ENCODE data around the gene RAB11FIP4. TPM values are rescaled to one million over a fixed set of nuclear protein-coding genes. Genes with fewer than 3 reads are reported as not detected.

Gene RAB11FIP4
- total RNA-seq, 4 donors from 2014 or later, result 9.9 to 23.6 (median 16.1) TPM

GRCh38 chr17:31521632-31522283, 130.3 kb downstream of the RAB11FIP4 start:
- no peak for DNase-seq
- 94 to 95% methylated on average over 7 to 9 of the region's 13 CpGs for WGBS, 2 donors
- TF ChIP-seq, protein P1, sequence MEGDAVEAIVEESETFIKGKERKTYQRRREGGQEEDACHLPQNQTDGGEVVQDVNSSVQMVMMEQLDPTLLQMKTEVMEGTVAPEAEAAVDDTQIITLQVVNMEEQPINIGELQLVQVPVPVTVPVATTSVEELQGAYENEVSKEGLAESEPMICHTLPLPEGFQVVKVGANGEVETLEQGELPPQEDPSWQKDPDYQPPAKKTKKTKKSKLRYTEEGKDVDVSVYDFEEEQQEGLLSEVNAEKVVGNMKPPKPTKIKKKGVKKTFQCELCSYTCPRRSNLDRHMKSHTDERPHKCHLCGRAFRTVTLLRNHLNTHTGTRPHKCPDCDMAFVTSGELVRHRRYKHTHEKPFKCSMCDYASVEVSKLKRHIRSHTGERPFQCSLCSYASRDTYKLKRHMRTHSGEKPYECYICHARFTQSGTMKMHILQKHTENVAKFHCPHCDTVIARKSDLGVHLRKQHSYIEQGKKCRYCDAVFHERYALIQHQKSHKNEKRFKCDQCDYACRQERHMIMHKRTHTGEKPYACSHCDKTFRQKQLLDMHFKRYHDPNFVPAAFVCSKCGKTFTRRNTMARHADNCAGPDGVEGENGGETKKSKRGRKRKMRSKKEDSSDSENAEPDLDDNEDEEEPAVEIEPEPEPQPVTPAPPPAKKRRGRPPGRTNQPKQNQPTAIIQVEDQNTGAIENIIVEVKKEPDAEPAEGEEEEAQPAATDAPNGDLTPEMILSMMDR (IDR thresholded peaks at IDR 0.05), result no peak
- TF ChIP-seq POLR2A (IDR thresholded peaks at IDR 0.05), result no peak
- Histone ChIP-seq H3K4me1 (peaks cover 0 to 5% (median 4%) of the 10 kb centered on the region in 3 donors), H3K4me3 (no peak overlapping the region), H3K27me3 (no peaks in the 10 kb centered on the region), H3K9me3 (no peaks in the 10 kb centered on the region), H3K36me3 (peaks cover 0 to 63% (median 0%) of the 10 kb centered on the region in 3 donors), H3K27ac (no peak overlapping the region)
- intact Hi-C loops (cut with DNase I), result loop anchor here (5.0 kb wide), 1 partner anchor 84 kb away; no protein-coding TSS in a partner anchor

GRCh38 chr17:31522284-31522931, 130.9 kb downstream of the RAB11FIP4 start:
- peaks cover 0 to 69% (median 0%) of the 10 kb centered on the region in 3 donors for H3K36me3 ChIP-seq
- no peak overlapping the region for H3K4me3 ChIP-seq
- WGBS, 2 donors, result 97 to 98% methylated on average over 10 to 11 of the region's 16 CpGs
- H3K27ac ChIP-seq, result no peak overlapping the region
- H3K27me3 ChIP-seq, result no peaks in the 10 kb centered on the region
- intact Hi-C loops (cut with DNase I), result loop anchor here (5.0 kb wide), 1 partner anchor 85 kb away; no protein-coding TSS in a partner anchor
- TF ChIP-seq, protein P1 (IDR thresholded peaks at IDR 0.05), result no peak
- no peak for TF ChIP-seq POLR2A (IDR thresholded peaks at IDR 0.05)
- peaks cover 0 to 5% (median 4%) of the 10 kb centered on the region in 3 donors for H3K4me1 ChIP-seq
- no peaks in the 10 kb centered on the region for H3K9me3 ChIP-seq
- DNase-seq, result no peak

GRCh38 chr17:31522987-31523495, 131.6 kb downstream of the RAB11FIP4 start:
- intact Hi-C loops (cut with DNase I), result loop anchor here (5.0 kb wide), 1 partner anchor 86 kb away; no protein-coding TSS in a partner anchor
- Histone ChIP-seq H3K27me3 (no peaks in the 10 kb centered on the region), H3K4me3 (no peak overlapping the region), H3K9me3 (no peaks in the 10 kb centered on the region), H3K4me1 (peaks cover 0 to 5% (median 4%) of the 10 kb centered on the region in 3 donors), H3K36me3 (peaks cover 0 to 76% (median 0%) of the 10 kb centered on the region in 3 donors), H3K27ac (no peak overlapping the region)
- TF ChIP-seq POLR2A (IDR thresholded peaks at IDR 0.05), result no peak
- TF ChIP-seq, protein P1 (IDR thresholded peaks at IDR 0.05), result no peak
- no peak for DNase-seq
- WGBS, 2 donors, result 79% methylated on average over 8 of the region's 9 CpGs; no CpG with 5 or more reads in 1 of the 2 donors

DNA sequence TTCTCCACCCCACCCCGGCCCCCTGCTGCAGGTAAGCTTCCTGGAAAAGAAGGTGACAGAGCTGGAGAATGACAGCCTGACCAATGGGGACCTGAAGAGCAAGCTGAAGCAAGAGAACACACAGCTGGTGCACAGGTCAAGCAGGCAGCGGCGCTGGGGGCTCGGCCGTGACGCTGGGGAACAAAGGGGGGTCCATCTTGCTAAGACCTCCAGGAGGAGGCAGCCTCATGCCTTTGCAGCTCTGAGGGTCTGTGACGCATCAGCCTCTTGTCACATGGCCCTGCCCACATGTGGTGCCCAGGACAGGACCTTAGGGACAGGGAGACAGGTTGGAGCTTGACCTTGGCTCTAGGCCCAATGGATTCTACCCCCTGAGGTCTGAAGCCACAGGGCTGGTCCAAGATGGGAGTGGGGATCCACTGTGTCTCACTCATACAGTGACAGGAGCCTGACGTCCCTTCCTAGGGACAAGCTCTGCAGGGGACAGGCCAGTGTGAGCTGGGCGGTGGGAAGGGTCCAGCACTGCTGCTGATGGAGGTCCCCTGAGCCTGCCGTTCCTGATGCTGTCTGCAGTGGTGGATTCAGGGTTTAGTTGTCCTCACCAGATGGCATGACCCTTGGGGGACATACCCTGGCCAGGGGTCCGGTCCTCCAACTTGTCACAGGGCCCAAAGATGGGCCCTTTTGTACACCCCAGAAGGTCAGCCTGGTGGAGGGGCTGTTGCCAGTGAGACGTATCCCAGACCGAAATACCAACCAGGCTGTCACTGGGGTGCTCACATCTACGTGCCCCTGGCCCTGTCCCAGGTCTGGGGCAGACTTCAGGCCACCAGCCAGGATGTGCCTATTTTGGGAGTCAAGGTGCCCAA, 132.6 kb downstream of the RAB11FIP4 start:
- intact Hi-C loops (cut with DNase I), result loop anchor here (5.0 kb wide), 1 partner anchor 87 kb away; no protein-coding TSS in a partner anchor
- H3K27ac ChIP-seq, result no peak overlapping the region

More for the DNA sequence above, 132.6 kb downstream of the RAB11FIP4 start:
- TF ChIP-seq, protein P1 (IDR thresholded peaks at IDR 0.05), result no peak
- TF ChIP-seq POLR2A (IDR thresholded peaks at IDR 0.05), result no peak
- Histone ChIP-seq H3K4me1 (peaks cover 0 to 5% (median 4%) of the 10 kb centered on the region in 3 donors), H3K4me3 (no peak overlapping the region), H3K27me3 (no peaks in the 10 kb centered on the region), H3K9me3 (no peaks in the 10 kb centered on the region), H3K36me3 (peaks cover 0 to 82% (median 0%) of the 10 kb centered on the region in 3 donors)
- no peak for DNase-seq
- WGBS, 2 donors, result 91 to 93% methylated on average over 2 to 10 of the region's 14 CpGs
